Testis (tissue), 2 donors: ENCODE measurements around the gene DDIAS.

Source experiments
- POLR2A ChIP-seq: fragments of 450-650 bp; IDR thresholded peaks from one replicate; pipeline ENCODE4 v1.6.1; 2017; ENCODE audit warnings: antibody characterized with exemption, mild to moderate bottlenecking, moderate library complexity
- TF ChIP-seq, protein P1 (sequence below), 3 experiments: fragments of 450-650 bp in 2 of 3; fragments of 200-600 bp in 1 of 3; sonication (generic) in 1 of 3; IDR thresholded peaks; one replicate each; pipeline ENCODE4 v1.5.1; 2016 to 2019; ENCODE audit warnings: antibody characterized with exemption in 3 of 3, mild to moderate bottlenecking in 2 of 3, moderate library complexity in 1 of 3

DNA sequence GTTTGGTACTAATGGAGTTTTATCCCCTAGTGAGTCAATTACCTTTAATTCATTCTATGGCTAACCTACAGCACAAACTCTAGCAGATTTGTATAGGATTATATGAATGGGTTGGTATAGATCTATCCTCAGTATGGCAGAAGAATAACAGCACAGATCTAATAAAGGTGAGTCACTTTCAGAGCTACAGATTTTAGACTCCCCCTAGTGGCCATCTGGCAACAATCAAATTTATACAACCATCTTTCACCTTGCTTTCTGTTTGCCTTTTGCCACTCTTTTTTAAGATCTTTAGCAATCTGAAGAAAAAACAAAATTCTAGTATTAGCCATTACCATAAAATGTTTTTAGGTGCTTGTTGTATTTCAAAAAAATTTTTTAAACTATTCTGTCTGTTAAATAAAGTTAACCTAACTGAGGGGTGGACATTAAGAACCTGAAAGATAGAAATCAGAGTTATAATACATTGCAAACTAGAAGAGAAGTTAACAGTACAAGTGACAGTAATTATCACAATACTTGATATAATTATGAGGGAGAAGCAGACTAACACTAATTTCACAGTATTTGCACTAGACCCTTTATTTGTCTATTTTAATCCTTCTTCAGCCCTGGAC is 25.8 kb downstream of the DDIAS start:
- TF ChIP-seq POLR2A = no peak
- TF ChIP-seq, protein P1, sequence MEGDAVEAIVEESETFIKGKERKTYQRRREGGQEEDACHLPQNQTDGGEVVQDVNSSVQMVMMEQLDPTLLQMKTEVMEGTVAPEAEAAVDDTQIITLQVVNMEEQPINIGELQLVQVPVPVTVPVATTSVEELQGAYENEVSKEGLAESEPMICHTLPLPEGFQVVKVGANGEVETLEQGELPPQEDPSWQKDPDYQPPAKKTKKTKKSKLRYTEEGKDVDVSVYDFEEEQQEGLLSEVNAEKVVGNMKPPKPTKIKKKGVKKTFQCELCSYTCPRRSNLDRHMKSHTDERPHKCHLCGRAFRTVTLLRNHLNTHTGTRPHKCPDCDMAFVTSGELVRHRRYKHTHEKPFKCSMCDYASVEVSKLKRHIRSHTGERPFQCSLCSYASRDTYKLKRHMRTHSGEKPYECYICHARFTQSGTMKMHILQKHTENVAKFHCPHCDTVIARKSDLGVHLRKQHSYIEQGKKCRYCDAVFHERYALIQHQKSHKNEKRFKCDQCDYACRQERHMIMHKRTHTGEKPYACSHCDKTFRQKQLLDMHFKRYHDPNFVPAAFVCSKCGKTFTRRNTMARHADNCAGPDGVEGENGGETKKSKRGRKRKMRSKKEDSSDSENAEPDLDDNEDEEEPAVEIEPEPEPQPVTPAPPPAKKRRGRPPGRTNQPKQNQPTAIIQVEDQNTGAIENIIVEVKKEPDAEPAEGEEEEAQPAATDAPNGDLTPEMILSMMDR (IDR thresholded peaks at IDR 0.05) = peak; percentile 56 to 92 (median 68)
